Measurements from ENCODE around the gene PILRA. TPM values are rescaled to one million over a fixed set of nuclear protein-coding genes. Genes with fewer than 3 reads are reported as not detected.
A peak's percentile ranks its signal among the peaks of the same experiment; 100 is the strongest.
"Not testable (repeated sequence)": the region's sequence is repeated elsewhere in the genome, so short reads cannot be mapped to it uniquely, and the experiment has no call there.

PILRA gene
- total RNA-seq, result 10 to 100 TPM in 1 of 4 donors, 1 to 10 TPM in 3; 2.5 to 10.7 (median 4.7) TPM

DNA sequence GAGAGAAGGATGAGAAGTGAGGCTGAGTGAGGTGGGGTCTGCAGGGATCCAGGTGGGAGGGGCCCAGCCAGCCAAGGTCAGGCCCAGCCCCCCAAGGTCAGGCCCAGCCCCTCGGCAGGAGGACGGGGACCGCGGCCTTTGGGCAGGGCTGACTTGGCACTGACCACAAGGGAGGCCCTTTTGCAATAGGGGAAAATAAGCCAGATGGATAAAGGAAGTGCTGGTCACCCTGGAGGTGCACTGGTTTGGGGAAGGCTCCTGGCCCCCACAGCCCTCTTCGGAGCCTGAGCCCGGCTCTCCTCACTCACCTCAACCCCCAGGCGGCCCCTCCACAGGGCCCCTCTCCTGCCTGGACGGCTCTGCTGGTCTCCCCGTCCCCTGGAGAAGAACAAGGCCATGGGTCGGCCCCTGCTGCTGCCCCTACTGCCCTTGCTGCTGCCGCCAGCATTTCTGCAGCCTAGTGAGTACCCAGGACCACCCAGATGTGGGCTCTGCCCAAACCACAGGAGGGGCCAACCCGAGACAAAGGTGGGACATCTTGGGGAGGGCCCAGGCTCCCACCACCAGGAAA lies at the start of gene PILRA:
TSS of gene PILRA (plus strand) at position 227 of the 571 bp plus-strand sequence. CDS start at position 397, 170 bp downstream.
- WGBS, 2 donors (ENCODE audit: low coverage in 1 of 2), result 0% methylated on average over 4 of the region's 12 CpGs; no CpG with 5 or more reads in 1 of the 2 donors
- peak within 1 kb of the TSS in 3 of 4 donors; percentile 27 to 51 (median 39) for H3K27ac ChIP-seq
- TF ChIP-seq POLR2A (IDR thresholded peaks at IDR 0.05) (no peak), CTCF (IDR thresholded peaks at IDR 0.05) (no peak), POLR2AphosphoS5 (IDR thresholded peaks at IDR 0.05) (no peak), EP300 (IDR thresholded peaks at IDR 0.05) (no peak)
- no peaks in the 10 kb centered on the region for H3K27me3 ChIP-seq
- H3K36me3 ChIP-seq, result peaks cover 0 to 24% of the 10 kb centered on the region in 2 donors
- H3K4me1 ChIP-seq, result peaks cover 0 to 22% (median 8%) of the 10 kb centered on the region in 3 donors
- ATAC-seq, result peak; percentile 50
- H3K4me3 ChIP-seq, result peak within 1 kb of the TSS in 1 of 2 donors; percentile 22
- no peaks in the 10 kb centered on the region for H3K9me3 ChIP-seq

GRCh38 chr7:100324194-100324593 lies 49.1 kb upstream of the PILRA start:
- peaks cover 0 to 78% of the 10 kb centered on the region in 2 donors for H3K36me3 ChIP-seq
- H3K4me3 ChIP-seq, H3K9me3 ChIP-seq, ATAC-seq, H3K27ac ChIP-seq, H3K4me1 ChIP-seq, H3K27me3 ChIP-seq: not testable (repeated sequence)
- 85 to 96% methylated on average over 4 to 5 of the region's 13 CpGs for WGBS, 2 donors (ENCODE audit: low coverage in 1 of 2)

DNA sequence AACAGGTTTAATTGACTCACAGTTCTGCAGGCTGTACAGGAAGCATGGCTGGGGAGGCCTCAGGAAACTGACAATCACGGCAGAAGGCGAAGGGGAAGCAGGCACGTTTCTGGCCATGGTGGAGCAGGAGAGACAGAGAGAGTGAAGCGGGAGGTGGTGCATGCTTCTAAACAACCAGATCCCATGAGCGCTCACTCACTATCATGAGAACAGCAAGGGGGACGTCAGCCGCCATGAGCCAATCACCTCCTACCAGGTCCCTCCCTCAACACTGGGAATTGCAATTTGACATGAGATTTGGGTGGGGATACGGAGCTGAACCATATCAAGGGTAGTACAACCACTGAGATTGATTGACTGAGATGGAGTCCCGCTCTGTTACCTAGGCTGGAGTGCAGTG lies 47.6 kb upstream of the PILRA start:
- H3K36me3 ChIP-seq, result peaks cover 0 to 66% of the 10 kb centered on the region in 2 donors
- WGBS, 2 donors (ENCODE audit: low coverage in 1 of 2), result 78 to 81% methylated on average over 3 to 8 of the region's 9 CpGs
- not testable (repeated sequence) for H3K9me3 ChIP-seq, H3K4me3 ChIP-seq, H3K27ac ChIP-seq, ATAC-seq, H3K27me3 ChIP-seq, H3K4me1 ChIP-seq

DNA sequence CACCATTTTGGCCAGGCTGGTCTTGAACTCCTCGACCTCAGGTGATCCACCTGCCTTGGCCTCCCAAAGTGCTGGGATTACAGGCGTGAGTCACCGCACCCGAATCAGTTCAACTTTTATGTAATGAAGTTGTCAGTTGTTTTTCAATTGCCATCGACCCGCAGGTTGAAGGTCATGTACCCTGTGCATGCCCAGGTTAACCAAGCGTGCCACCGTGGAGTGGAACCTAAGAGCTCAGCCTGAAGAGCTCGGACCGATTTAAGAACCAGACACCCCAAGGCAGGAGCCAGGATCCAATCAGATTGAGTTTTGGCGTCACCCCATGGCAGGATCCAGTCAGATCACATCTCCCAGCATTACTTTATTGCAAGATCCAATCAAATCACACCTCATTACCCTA lies 46.4 kb upstream of the PILRA start:
- H3K27ac ChIP-seq, H3K4me3 ChIP-seq, H3K27me3 ChIP-seq, H3K9me3 ChIP-seq, H3K4me1 ChIP-seq, ATAC-seq: not testable (repeated sequence)
- peaks cover 0 to 67% of the 10 kb centered on the region in 2 donors for H3K36me3 ChIP-seq
- WGBS, 2 donors (ENCODE audit: low coverage in 1 of 2), result 100% methylated on average over 4 to 5 of the region's 11 CpGs

DNA sequence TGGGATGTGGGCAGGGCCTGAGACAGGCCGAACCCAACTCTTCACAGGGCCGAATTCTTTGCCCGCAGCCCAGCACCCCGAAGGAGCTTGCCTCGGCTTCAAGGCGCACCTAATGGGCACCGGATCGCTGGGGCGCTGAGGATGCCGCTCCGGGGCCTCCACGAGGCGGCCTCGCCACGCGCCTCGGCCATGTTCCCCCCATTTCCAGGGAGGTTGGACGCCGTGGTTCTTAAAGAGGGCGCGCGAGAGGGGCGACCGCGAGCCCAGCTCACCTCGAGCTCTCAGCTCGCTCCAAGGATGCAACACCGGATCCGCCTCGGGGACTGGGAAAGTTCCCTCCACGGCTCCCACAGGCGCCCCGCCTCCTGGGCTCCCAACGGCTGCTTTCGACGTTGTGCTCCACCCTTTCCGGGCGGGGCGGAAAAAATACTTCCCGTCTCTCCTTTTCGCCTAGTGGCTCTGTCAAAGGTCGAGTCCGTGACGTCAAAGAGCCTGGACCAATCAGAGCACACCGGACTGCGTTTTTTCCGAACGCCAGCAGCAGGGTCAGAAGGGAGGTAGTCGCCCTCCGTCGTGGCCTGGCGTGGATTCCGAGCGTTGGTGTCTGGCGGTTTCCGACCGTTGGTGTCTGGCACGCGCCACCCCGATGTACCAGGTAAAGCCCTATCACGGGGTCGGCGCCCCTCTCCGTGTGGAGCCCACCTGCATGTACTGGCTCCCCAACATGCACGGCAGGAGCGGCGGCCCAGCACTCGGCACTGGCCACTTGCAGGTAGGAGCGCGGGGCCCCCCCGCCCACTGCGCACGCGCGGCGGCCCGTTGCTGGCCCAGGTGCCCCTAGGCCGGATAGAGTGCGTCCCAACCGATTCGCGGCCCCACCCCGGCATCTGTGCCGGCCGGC lies 37.5 kb upstream of the PILRA start:
- H3K27me3 ChIP-seq, H3K9me3 ChIP-seq: not testable (repeated sequence)
- Histone ChIP-seq H3K4me3 (peak overlapping the region; percentile 60 to 78), H3K27ac (peak overlapping the region; percentile 87 to 98 (median 97)), H3K4me1 (peaks cover 0 to 30% (median 3%) of the 10 kb centered on the region in 3 donors), H3K36me3 (peaks cover 0 to 36% of the 10 kb centered on the region in 2 donors)
- peak; percentile 99 for ATAC-seq
- WGBS, 2 donors (ENCODE audit: low coverage in 1 of 2), result no CpG with 5 or more reads among the region's 85 CpGs
- TF ChIP-seq POLR2A (IDR thresholded peaks at IDR 0.05) (peak; percentile 95 to 97), POLR2AphosphoS5 (IDR thresholded peaks at IDR 0.05) (peak; percentile 99), CTCF (IDR thresholded peaks at IDR 0.05) (peak in 2 of 4 experiments; percentile 19 to 21)

DNA sequence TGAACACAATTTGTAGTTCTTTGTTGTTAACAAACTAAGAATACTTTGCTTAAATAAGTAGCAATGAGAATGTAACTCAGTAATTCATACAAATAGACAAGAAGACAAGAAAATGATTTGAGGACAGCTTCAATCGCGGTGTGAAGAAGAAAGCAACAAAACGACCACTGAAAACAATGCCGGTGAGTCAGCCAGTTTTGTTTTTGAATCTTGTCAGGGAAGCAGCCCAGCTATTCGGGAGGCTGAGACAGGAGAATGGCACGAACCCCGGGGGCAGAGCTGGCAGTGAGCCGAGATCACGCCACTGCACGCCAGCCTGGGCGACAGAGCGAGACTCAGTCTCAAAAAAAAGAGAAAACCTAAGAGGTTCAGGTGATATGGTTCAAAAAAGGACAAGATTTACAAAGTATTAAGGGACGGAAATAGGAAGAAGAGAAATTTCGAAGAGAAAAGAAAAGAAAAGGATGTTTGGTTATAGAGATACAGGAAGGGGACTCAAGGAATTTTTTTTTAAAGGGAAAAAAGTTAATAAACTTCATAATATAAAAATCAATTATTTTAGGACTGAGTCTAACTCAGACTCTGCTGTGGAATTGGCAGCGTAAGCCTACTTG lies 35.1 kb upstream of the PILRA start:
- 77 to 79% methylated on average over 6 to 11 of the region's 15 CpGs for WGBS, 2 donors (ENCODE audit: low coverage in 1 of 2)
- peaks cover 0 to 40% (median 3%) of the 10 kb centered on the region in 3 donors for H3K4me1 ChIP-seq

GRCh38 chr7:100341286-100341685 lies 32.0 kb upstream of the PILRA start:
- not testable (repeated sequence) for ATAC-seq, H3K27ac ChIP-seq, H3K4me3 ChIP-seq, H3K27me3 ChIP-seq, H3K9me3 ChIP-seq
- H3K36me3 ChIP-seq, result peaks cover 0 to 68% of the 10 kb centered on the region in 2 donors
- H3K4me1 ChIP-seq, result peaks cover 0 to 45% (median 0%) of the 10 kb centered on the region in 3 donors
- 63 to 100% methylated on average over 1 to 5 of the region's 6 CpGs for WGBS, 2 donors (ENCODE audit: low coverage in 1 of 2)

More for the DNA sequence above, 35.1 kb upstream of the PILRA start:
- H3K4me3 ChIP-seq, ATAC-seq, H3K27me3 ChIP-seq, H3K27ac ChIP-seq, H3K9me3 ChIP-seq: not testable (repeated sequence)
- peaks cover 0 to 49% of the 10 kb centered on the region in 2 donors for H3K36me3 ChIP-seq

Measured in gastroesophageal sphincter (tissue), 4 donors.